CD4-positive, CD25-positive, alpha-beta regulatory T cell (primary cell): ENCODE measurements around the gene ITPRIPL2. TPM values are rescaled to one million over a fixed set of nuclear protein-coding genes. Genes with fewer than 3 reads are reported as not detected.

ENCODE experiments used
- ATAC-seq, 2 donors: fragments of 150-1000 bp; cut with Tn5 transposase; one replicate each; pipeline ENCODE4 v1.10.0; 2021; ENCODE audit warnings: low read depth in 2 of 2, moderate number of reproducible peaks in 2 of 2, moderate library complexity in 1 of 2
- DNase-seq, 3 donors: peaks; one replicate each; pipeline versions ENCODE4 v3.0.0 to v3.0.0-alpha.2; 2012 to 2022; ENCODE audit warnings: mixed read lengths in 1 of 3
- H3K27ac ChIP-seq: one replicate; pipeline ENCODE4 v1.7.0; 2013; ENCODE audit warnings: mild to moderate bottlenecking, low read length; ENCODE audit not compliant: insufficient read depth, poor library complexity, severe bottlenecking
- H3K27me3 ChIP-seq: one replicate; pipeline ENCODE4 v1.7.0; 2013; ENCODE audit warnings: low read length; ENCODE audit not compliant: control insufficient read depth, insufficient read depth
- H3K36me3 ChIP-seq: one replicate; pipeline ENCODE4 v1.7.0; 2013; ENCODE audit warnings: mild to moderate bottlenecking, low read length, moderate library complexity; ENCODE audit not compliant: control insufficient read depth, insufficient read depth
- H3K4me1 ChIP-seq: 2 replicates; pipeline ENCODE4 v1.7.0; 2013; ENCODE audit warnings: mild to moderate bottlenecking, low read length; ENCODE audit not compliant: insufficient read depth, control insufficient read depth, poor library complexity, severe bottlenecking
- H3K4me3 ChIP-seq: one replicate; pipeline ENCODE4 v1.7.0; 2013; ENCODE audit warnings: low read depth, mild to moderate bottlenecking, low read length, moderate library complexity
- H3K9me3 ChIP-seq, 2 experiments: 1 replicate in 1 of 2; 2 replicates in 1 of 2; pipeline ENCODE4 v1.7.0; 2013; ENCODE audit warnings: low read length in 2 of 2, mild to moderate bottlenecking in 1 of 2, moderate library complexity in 1 of 2; ENCODE audit not compliant: control insufficient read depth in 2 of 2
- H3K27ac Mint-ChIP-seq, 3 donors: one replicate each; pipeline ENCODE4 v1.8.0; 2020 to 2022; ENCODE audit warnings: mild to moderate bottlenecking in 3 of 3, mixed read lengths in 3 of 3, moderate library complexity in 2 of 3
- H3K27me3 Mint-ChIP-seq: one replicate; pipeline ENCODE4 v1.8.0; 2022; ENCODE audit warnings: mild to moderate bottlenecking, mixed read lengths
- H3K36me3 Mint-ChIP-seq: one replicate; pipeline ENCODE4 v1.8.0; 2020; ENCODE audit warnings: mixed read lengths
- H3K4me1 Mint-ChIP-seq, 4 donors: one replicate each; pipeline ENCODE4 v1.8.0; 2020 to 2022; ENCODE audit warnings: mixed read lengths in 4 of 4, mild to moderate bottlenecking in 1 of 4
- H3K4me3 Mint-ChIP-seq, 4 donors: one replicate each; pipeline ENCODE4 v1.8.0; 2020 to 2022; ENCODE audit warnings: mild to moderate bottlenecking in 4 of 4, mixed read lengths in 4 of 4, moderate library complexity in 3 of 4
- H3K9me3 Mint-ChIP-seq, 7 donors: one replicate each; pipeline ENCODE4 v1.8.0; 2020 to 2022; ENCODE audit warnings: mixed read lengths in 7 of 7, mild to moderate bottlenecking in 3 of 7, moderate library complexity in 2 of 7
- polyA plus RNA-seq, 4 donors: library from polyadenylated mRNA; unstranded; fragments of 300-500 nt; fragmentation: Illumina TruSeq; gene quantifications; one replicate each; pipeline ENCODE4 v1.2.3, GENCODE V29; 2021
- total RNA-seq: library from RNA; stranded (reverse); gene quantifications from one replicate; pipeline ENCODE4 v1.2.3, GENCODE V29; 2022

The ITPRIPL2 gene
- total and polyA plus RNA-seq, 5 donors from 2014 or later: 0.15 to 1.1 (median 0.19) TPM; not detected in 1

DNA sequence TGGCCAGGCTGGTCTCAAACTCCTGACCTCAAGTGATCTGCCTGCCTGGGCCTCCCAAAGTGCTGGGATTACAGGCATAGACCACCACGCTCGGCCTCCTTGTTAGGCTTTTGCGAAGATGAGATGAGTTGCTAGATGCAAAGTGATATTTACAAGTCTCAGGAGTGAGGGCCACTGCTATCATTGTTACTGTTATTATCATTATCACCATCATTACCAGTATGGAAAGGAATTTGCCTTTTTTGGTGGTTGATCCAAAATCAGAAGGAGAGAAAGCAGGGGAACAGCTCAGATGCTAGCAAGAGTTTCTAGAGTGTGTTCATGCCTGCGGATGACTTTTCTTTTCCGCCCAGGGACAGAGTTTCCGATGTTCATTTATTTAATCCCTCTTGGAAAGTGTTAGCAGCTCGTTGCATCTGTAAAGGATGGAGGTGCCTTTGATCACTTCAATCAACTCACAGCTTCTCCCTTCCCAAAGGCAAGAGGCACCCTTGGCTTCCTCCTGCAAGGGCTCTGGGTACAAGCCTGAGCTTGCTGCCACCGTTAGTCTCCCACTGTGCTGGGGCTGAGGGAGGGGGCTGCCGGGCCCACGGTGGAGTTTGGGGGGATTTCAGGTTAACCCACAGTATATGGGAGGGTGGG is 21.6 kb downstream of the ITPRIPL2 start:
- no peaks in the 10 kb centered on the region for H3K36me3 ChIP-seq
- no peak for ATAC-seq
- Mint-ChIP-seq H3K4me1 (peaks cover 0 to 8% (median 6%) of the 10 kb centered on the region in 4 donors), H3K9me3 (no peaks in the 10 kb centered on the region), H3K27ac (no peak overlapping the region), H3K36me3 (no peaks in the 10 kb centered on the region), H3K27me3 (peaks cover 10% of the 10 kb centered on the region), H3K4me3 (no peak overlapping the region)
- DNase-seq: no peak
- no peaks in the 10 kb centered on the region for H3K27me3 ChIP-seq
- H3K27ac ChIP-seq: no peak overlapping the region
- H3K9me3 ChIP-seq: no peaks in the 10 kb centered on the region
- no peak overlapping the region for H3K4me3 ChIP-seq
- no peaks in the 10 kb centered on the region for H3K4me1 ChIP-seq

- Histone ChIP-seq H3K9me3 (no peaks in the 10 kb centered on the region), H3K27me3 (no peaks in the 10 kb centered on the region), H3K27ac (no peak overlapping the region), H3K36me3 (no peaks in the 10 kb centered on the region), H3K4me3 (no peak overlapping the region), H3K4me1 (no peaks in the 10 kb centered on the region)
- H3K27me3 Mint-ChIP-seq: peaks cover 10% of the 10 kb centered on the region
- H3K36me3 Mint-ChIP-seq: no peaks in the 10 kb centered on the region
- no peaks in the 10 kb centered on the region for H3K9me3 Mint-ChIP-seq
- peaks cover 0 to 4% (median 2%) of the 10 kb centered on the region in 4 donors for H3K4me1 Mint-ChIP-seq
- H3K27ac Mint-ChIP-seq: peak overlapping the region in 1 of 3 donors; percentile 17
- DNase-seq: no peak
- H3K4me3 Mint-ChIP-seq: no peak overlapping the region
- no peak for ATAC-seq
Observed at GRCh38 chr16:19135896-19136438, 22.2 kb downstream of the ITPRIPL2 start.

DNA sequence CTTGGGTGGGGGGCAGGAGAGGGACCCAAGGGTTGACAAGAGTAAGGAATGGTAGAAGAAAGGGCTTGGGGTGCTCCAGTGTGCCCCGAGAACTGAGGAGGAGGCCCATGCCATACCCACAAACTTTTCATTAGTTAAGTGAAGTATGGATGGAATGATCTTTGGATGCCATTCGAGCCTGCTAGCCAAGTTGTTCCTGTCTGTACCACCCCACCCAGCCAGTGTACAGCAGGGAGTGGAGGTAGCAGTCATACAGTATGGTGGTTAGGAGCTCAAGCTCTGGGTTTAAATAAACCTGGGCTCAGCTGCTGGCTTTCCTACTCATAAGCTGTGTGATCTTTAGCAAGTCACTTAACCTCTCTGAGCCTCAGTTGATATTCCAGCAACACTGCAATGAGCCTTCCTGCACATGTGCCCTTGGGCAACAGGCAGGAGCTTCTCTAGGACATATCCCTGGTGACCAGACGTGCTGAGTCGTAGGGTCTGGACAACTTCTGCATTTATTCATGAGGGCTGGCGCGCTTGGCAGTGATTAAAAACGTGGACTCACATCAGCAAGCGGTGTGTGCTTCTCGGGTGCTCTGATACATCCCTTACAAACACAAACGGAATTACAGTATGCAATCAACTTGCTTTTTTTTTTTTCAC is 22.9 kb downstream of the ITPRIPL2 start:
- ATAC-seq: no peak
- H3K4me3 Mint-ChIP-seq: no peak overlapping the region

DNA sequence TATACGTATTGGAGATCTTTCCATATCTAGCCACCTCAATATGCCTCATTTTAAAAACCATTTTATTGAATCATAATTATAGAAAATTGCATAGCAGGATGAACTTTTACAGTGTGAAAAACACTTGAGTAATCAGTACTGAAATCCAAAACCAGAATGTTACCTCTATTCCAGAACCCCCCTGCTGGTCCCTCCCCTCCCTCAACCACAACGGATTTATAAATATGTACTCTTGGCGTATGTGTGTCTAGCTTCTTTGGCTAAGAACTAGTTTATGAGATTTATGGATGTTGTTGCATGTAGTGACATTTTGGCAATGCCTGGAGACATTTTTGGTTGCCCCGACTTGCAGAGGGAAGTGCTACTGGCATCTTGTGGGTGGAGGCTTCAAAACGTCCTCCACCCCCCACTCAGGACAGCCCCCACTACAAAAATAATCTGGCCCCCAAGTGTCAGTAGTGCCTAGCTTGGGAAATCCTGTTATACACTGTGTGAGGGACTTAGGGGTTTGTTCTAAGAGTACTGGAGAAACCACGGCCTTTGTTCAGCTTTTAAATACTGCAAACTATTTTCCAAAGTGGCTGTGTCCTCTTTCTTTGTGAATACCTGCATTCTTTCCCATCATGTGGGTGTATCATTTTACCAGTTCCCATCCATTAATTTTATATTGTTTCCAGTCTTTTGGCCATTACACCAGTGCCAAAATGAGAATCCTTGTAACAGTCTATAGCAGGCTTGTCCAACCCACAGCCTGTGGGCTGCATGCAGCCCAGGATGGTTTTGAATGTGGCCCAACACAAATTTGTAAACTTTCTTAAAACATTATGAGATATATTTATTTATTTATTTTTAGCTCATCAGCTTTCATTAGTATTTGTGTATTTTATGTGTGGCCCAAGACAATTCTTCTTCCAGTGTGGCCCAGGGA is 23.7 kb downstream of the ITPRIPL2 start:
- DNase-seq: no peak
- H3K27me3 ChIP-seq: no peaks in the 10 kb centered on the region
- no peak overlapping the region for H3K4me3 ChIP-seq
- no peaks in the 10 kb centered on the region for H3K36me3 ChIP-seq
- ATAC-seq: no peak
- Mint-ChIP-seq H3K27ac (no peak overlapping the region), H3K4me3 (no peak overlapping the region), H3K4me1 (no peaks in the 10 kb centered on the region), H3K36me3 (no peaks in the 10 kb centered on the region), H3K9me3 (no peaks in the 10 kb centered on the region), H3K27me3 (peaks cover 15% of the 10 kb centered on the region)
- no peaks in the 10 kb centered on the region for H3K9me3 ChIP-seq
- no peak overlapping the region for H3K27ac ChIP-seq
- H3K4me1 ChIP-seq: no peaks in the 10 kb centered on the region

More for the DNA sequence above, 22.9 kb downstream of the ITPRIPL2 start:
- Mint-ChIP-seq H3K27ac (no peak overlapping the region), H3K9me3 (no peaks in the 10 kb centered on the region), H3K36me3 (no peaks in the 10 kb centered on the region), H3K4me1 (no peaks in the 10 kb centered on the region), H3K27me3 (peaks cover 12% of the 10 kb centered on the region)
- H3K27me3 ChIP-seq: no peaks in the 10 kb centered on the region
- no peaks in the 10 kb centered on the region for H3K4me1 ChIP-seq
- no peak overlapping the region for H3K27ac ChIP-seq
- DNase-seq: no peak
- no peaks in the 10 kb centered on the region for H3K36me3 ChIP-seq
- H3K4me3 ChIP-seq: no peak overlapping the region
- H3K9me3 ChIP-seq: no peaks in the 10 kb centered on the region

DNA sequence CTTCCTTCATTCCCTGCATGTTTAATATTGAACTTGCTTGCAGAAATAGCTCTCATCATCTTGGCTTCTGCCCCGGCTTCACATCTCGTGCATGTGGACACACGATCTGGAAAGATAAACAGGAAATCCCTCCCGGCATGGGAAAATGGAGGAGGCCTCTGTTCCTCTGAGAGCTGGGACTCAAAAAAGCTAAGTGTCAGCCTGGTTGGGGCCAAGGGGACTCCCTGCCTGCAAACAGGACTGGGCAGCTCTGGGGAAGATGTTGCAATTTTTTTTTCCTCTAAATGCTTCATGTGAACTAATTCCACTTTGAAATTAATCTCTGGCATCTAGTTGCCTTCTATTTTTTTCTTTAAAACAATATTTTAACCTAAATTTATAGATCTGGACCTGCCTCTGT is 24.8 kb downstream of the ITPRIPL2 start:
- Mint-ChIP-seq H3K36me3 (no peaks in the 10 kb centered on the region), H3K27me3 (peaks cover 15% of the 10 kb centered on the region), H3K4me3 (no peak overlapping the region), H3K27ac (no peak overlapping the region), H3K9me3 (no peaks in the 10 kb centered on the region), H3K4me1 (no peaks in the 10 kb centered on the region)
- Histone ChIP-seq H3K9me3 (no peaks in the 10 kb centered on the region), H3K27ac (no peak overlapping the region), H3K4me3 (no peak overlapping the region), H3K27me3 (no peaks in the 10 kb centered on the region), H3K36me3 (no peaks in the 10 kb centered on the region), H3K4me1 (no peaks in the 10 kb centered on the region)
- no peak for ATAC-seq
- DNase-seq: no peak

GRCh38 chr16:19139436-19140091 is 25.8 kb downstream of the ITPRIPL2 start:
- no peak overlapping the region for H3K4me3 Mint-ChIP-seq
- no peak overlapping the region for H3K27ac Mint-ChIP-seq
- H3K4me3 ChIP-seq: no peak overlapping the region
- no peaks in the 10 kb centered on the region for H3K4me1 ChIP-seq
- H3K9me3 Mint-ChIP-seq: no peaks in the 10 kb centered on the region
- H3K27ac ChIP-seq: no peak overlapping the region
- H3K27me3 Mint-ChIP-seq: peaks cover 15% of the 10 kb centered on the region
- H3K36me3 Mint-ChIP-seq: no peaks in the 10 kb centered on the region
- ATAC-seq: no peak
- no peaks in the 10 kb centered on the region for H3K9me3 ChIP-seq
- H3K36me3 ChIP-seq: no peaks in the 10 kb centered on the region
- DNase-seq: no peak
- H3K4me1 Mint-ChIP-seq: no peaks in the 10 kb centered on the region
- H3K27me3 ChIP-seq: no peaks in the 10 kb centered on the region

DNA sequence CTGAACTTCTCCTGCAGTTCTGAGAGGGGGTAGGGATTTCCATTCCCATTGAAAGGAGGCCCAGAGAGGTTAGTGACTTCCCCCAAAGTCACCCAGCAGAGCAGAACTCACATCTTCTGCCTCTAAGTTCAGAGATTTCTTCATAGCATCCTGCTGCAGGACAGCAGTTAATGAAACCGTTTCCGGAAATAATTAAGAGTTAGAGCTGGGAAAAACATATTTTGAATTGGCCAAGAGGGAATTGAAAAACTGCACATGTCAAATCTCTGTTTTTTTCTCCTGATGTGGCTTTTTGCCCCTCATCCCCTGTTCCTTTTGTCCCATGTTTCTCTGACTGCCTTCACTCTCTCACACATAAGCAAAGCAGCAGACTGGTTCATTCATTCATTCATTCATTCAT is 26.6 kb downstream of the ITPRIPL2 start:
- Histone ChIP-seq H3K4me1 (no peaks in the 10 kb centered on the region), H3K36me3 (no peaks in the 10 kb centered on the region), H3K27ac (no peak overlapping the region), H3K9me3 (no peaks in the 10 kb centered on the region), H3K27me3 (peaks cover 2% of the 10 kb centered on the region), H3K4me3 (no peak overlapping the region)
- no peak for ATAC-seq
- Mint-ChIP-seq H3K27ac (no peak overlapping the region), H3K27me3 (peaks cover 15% of the 10 kb centered on the region), H3K9me3 (no peaks in the 10 kb centered on the region), H3K36me3 (no peaks in the 10 kb centered on the region), H3K4me3 (no peak overlapping the region), H3K4me1 (no peaks in the 10 kb centered on the region)
- no peak for DNase-seq
